HK-2 (cell line): ENCODE measurements around the gene USHBP1.

Source experiments
- DNase-seq: peaks from one replicate; pipeline ENCODE4 v3.0.0-alpha.2; 2018; ENCODE audit not compliant: unreplicated experiment

Gene USHBP1

DNA sequence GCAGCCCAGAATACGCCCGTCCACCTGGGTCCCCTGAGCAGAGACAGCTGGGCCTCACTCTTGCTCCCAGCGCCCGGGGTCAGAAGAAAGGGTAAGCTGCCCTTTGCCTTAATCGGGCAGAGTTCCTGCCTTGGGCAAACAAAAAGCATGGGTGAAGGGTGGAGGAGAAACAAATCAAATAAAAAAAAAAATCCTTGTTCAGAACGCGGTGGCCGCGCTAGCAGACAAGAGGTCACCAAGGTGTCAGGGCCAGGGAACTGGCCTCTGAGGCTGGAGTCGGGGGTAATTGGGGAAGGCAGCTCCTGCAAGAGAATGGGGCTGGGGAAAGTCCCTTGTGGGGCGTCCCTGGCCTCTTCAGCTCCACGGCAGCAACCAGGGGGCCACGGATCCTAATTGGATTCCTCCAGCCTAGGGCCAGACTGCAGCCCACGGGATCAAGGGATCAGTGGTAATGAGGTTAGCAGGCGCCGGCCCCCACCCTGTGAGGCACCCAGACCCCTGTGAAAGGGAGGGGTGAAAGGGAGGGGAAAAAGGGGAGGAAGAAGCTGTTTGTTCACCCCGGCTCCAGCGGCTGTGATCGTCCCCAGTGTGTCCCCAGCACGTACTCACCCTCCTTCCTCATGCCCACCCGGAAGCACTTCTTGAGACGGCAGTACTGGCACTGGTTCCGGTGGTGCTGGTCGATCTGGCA lies 24.3 kb downstream of the USHBP1 start:
- no peak for DNase-seq

DNA sequence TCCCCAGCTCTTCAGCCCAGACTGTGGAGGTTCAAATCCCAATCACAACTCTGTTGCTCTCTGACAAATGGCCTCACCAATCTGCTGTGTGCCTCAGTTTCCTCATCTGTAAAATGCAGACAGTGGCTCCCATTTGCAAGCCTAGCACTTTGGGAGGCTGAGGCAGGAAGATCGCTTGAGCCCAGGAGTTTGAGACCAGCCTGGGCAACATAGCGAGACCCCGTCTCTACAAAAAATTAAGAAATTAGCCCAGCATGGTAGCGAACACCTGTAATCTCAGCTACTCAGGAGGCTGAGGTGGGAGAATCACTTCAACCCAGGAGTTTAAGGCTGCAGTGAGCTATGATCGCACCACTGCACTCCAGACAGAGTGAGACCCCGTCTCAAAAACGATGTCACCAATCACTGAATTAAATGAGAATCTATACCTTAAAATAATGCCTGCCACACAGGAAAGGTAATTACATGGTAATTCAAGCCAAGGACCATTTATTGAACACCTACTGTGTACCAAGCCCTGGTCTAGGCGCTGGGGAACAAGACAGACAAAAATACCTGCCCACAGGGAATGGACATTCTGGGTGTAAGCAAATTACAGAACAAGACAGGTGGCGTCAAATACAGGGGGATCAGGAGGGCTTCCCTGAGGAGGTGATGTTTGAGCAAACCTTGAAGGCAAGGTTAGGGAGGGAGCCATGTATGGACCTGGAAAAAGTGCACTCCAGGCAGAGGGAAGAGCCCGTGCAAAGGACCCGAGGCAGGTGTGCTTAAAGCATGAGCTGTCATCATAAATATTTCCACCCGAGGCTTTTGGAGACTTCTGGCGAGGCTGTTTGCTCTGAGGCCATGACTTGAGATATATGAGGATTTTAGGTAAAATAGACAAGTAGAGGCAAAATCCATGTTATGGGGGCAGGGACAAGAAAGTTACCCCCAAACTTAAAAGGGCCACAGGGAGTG lies 26.5 kb downstream of the USHBP1 start:
- no peak for DNase-seq

DNA sequence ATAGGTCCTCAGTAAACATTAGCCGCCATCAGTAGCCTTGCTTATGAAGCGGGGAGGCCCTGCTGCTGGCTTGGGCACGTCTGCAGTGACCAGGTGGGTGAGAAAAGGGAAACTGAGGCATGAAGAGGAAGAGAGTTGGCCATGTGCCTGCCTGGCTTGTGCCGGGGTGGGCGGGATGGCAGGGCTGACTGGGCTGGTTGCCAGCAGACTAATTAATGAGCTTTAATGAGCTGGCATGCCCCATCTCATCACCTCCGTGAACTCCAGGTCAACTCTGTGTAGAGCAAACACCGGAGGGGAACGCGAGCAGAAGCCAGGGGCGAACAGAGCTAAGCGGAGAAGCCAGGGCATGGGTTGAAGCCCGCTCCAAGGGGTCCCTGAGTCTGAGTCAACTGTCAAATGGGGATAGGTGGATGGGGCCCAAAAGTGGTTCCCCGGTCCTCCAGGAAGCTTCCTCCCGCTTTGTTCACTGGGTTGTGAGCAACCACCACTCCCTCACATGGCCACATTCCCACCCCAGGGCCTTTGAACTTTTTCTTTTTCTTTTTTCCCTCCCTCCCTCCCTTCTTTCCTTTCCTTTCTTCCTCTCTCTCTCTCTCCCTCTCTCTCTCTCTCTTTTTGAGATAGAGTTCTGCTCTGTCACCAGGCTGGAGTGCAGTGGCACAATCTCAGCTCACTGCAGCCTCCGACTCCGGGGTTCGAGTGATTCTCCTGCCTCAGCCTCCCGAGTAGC lies 27.6 kb downstream of the USHBP1 start:
- no peak for DNase-seq

DNA sequence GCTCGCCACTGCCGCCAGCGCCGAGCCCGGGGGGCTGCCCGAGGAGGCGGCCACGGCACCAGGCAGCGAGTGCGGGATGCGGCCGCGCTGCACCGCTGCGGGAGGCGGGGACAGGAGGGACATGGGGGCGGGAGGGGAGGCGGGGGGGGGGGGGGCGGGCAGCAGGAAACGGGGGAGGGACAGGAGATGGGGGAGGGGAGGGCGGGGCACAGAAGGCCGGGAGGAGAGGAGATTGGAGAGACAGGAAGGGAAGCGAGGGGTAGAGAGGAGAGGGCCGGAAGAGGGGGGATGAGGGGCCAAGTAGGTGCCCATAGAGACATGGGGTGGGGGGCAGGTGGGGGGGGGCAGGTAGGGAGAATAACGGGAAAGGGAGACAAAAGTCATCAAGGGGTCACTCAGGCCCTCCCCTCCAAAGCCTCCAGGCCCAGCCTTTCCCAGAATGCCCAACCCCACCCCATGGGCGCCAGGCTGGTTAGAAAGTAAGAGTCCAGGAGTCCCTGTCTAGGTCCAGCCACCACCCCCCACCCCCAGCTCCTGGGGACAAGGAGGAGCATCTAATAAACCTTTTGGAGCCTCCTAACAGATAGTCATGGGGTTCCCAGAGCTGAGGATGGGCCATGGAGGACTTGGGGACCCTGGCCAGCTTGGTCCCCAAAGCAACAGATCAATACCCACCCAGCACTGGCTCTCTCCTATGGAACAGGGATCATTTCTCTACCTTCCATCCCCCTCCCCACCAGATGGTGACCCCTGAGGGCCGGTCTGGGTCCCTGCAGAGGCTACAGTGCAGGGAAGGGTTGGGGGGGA lies 28.4 kb downstream of the USHBP1 start:
- DNase-seq = peak; percentile 66

DNA sequence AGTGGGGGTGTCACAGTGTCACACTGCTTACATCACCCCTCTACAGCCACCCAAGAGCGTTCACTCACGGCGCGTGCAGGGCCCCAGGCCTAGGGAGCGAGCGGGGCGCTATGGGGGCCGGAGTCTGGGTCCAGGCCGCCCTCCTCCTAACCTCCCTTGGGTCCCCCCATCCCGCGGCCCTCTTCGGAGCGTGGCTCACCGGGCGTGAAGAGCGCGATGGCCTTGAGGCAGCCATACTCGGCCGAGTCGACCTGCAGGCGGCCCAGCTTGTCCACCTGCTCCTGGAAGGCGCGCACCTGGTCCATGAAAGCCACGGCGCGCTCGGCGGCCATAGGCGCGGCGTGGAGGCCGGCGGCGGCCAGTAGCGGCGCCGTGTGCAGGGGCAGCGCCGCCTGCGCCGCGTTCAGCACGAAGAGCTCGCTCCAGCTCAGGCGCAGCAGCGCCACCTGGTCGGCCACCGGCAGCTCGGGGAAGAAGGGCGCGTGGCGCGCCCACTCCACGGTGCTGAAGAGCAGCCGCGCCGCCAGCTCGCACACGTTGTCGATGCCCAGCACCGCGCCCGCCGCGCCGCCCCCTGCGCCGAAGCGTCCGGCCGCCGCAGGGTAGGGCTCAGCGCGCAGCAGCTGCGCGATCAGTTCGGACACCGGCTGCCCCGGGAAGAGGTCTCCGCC lies 29.1 kb downstream of the USHBP1 start:
- no peak for DNase-seq

DNA sequence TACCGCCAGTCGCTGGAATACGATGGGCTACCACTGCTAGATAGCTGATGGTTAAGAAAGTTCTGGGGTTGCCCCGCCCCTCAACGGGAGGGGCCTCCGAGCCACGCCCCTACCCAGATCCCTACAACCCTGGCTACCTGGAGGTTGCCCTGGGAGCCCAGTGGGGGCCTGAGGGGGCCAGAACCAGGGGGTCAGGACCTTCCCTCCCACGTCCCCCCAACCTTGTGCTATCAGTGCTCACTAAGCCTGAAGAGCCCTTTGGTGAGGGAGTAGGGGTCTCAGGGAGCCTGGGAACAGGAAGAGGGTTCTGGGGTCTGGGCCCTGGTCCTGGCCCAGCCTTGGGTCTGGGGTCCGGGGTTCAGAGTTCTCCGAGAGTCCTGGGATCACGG lies 29.6 kb downstream of the USHBP1 start:
- DNase-seq = peak; percentile 49

DNA sequence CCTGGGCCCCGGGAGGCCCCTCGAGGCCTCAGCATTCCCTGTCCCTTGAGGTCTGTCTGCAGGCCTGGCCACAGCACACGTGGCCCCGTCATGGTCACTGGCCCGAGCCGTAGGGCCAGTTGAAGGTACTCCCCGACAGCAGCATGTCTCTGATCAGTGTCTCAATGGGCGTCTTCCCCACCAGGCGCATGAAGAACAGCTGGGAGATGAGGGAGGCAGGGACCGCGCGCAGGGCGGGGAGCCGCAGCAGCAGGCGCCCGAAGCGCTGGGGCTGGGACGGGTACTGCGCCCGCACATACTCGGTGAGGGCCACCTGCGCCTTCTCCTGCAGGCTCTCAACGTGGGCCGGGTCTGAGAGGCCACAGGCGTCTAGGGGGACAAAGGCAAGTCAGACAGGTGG lies 32.3 kb downstream of the USHBP1 start:
- no peak for DNase-seq

DNA sequence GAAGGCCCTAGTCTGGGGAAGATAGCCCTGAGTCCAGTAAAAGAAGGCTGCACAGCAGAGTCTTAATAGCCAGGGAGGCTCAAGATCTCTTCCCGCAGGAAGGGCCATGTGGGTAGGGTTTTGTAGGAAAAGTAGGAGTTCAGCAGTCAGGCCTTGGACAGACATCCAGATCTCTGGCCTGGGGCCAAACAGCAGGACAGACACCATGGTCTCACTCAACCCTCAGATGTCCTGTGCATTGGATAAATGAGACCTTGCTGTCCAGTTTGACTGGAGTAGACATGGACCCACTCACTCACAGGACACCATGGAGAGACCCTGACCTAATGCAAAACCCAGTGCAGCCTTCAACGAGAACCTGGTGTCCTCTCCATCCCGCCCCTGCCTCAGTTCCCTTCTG lies 34.7 kb downstream of the USHBP1 start:
- DNase-seq = no peak

DNA sequence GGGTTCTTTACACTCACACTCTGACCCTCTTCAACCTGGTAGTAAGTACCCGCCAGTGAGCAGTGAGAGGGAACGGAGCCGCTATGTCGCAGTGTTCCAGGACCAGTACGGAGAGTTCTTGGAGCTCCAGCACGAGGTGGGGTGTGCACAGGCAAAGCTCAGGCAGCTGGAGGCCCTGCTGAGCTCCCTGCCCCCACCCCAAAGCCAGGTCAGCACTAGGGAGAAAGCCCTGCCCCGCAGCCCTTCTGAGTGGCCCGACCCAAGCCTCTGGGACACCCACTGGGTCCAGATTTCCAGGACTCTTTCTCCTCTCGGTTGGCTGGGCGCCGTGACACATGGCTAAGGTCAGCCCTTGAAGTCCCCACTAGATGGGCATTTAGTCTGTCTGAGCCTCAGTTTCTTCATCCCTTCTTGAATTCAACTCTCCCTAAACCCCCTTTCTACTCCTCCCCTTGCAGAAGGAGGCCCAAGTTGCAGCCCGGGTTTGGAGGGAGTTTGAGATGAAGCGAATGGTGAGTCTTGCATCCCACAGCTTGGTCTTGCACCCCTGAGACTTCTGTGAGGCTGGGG lies 36.7 kb downstream of the USHBP1 start:
- no peak for DNase-seq

DNA sequence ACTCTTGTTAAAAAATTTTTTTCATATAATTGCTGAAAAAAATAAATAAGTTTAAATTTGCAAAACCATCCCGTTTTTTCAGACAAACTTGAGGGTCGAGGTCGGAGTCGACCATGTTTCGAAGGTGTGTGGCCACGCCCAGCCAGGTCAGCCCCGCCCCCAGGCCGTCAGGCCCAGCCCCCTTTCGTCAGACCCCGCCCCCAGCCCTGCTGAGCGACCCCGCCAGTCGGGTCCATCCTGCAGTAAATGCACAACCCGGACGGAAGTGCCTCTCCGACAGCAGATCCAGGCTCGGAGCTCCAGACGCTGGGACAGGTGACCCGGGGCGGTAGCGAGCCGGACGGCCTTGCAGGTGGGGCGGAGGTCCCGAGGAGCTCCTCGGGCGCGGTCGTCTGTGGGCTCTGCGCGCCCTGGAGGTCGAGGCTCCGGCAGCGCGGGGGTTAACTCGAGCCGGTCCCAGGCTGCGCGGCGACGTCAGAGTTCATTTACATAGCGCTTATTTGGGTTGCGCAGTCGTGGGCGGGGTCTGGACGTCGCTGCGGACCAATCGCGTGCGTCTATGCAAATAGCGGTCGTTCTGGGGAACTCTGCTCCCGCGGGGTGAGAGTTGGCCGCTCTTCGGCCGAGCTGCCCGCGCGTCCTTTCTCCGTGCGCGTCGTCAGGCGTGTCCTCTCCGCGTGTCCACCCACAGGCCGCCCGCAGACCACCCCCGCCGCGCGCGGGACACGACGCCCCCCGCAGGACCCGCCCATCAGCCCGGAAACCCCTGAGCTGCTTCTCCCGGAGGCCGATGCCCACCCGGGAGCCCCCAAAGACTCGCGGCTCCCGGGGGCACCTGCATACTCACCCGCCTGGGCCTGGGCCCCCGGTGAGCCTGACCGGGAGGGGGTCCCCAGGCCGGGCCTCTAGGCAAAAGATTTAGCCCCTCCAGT lies 38.3 kb downstream of the USHBP1 start, which contains the start of gene OCEL1:
Gene OCEL1 (plus strand): TSS at position 225 of the 932 bp plus-strand sequence. CDS start 22 bp downstream, at position 247.
- DNase-seq = peak; percentile 97

DNA sequence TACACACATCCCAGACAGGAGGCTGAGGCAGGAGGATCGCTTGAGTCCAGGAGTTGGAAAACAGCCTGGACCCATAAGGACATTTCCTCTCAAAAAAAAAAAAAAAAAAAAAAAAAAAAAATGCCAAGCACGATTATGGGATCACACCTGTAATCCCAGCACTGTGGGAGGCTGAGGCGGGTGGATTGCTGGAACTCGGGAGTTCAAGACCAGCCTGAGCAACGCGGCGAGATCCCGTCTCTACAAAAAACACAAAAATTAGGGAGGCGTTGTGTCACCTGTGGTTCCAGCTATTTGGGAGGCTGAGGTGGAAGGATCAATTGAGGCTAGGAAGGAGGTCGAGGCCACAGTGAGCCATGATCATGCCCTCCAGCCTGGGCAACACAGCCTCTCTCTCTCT lies 39.5 kb downstream of the USHBP1 start:
- DNase-seq = no peak

DNA sequence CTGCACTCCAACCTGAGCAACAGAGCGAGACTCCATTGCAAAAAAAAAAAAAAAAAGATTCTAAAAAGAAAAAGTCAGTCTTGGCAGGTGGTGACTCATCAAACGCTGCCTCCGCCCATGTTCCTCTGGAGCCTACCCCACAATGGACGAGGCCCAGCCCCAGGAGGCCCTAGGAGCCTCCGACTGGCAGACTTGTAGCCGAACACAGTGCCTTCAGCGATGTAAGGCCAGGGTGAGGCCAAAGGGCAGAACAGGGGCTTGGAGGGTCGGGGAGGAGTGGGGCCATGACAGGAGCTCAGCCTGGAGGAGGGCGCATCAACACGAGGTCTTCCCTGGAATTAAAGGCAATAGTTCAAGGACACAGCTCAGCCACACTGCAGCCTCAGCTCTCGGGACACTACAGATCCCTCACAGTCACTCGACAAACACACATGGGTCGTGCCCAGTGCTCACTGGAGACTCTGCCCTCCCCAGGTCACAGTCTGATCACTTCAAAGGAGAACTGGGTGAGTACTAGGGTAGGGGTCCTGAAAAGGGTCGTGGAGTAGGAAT lies 44.3 kb downstream of the USHBP1 start:
- peak; percentile 71 for DNase-seq

DNA sequence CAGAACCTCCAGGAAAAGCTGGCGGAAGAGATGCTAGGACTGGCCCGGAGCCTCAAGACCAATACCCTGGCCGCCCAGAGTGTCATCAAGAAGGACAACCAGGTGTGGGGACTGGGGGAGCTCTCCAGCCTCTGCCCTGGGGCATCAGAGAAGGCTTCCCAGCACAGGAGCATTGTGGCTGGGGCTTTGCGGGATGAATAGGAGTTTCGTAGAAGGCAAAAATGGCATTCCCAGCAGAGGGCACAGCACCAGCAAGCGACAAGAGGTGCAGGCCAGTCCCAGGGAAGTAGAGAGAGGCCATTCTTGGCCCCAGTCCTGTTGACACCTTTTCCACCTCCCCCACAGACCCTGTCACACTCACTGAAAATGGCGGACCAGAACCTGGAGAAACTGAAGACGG lies 45.3 kb downstream of the USHBP1 start:
- no peak for DNase-seq

DNA sequence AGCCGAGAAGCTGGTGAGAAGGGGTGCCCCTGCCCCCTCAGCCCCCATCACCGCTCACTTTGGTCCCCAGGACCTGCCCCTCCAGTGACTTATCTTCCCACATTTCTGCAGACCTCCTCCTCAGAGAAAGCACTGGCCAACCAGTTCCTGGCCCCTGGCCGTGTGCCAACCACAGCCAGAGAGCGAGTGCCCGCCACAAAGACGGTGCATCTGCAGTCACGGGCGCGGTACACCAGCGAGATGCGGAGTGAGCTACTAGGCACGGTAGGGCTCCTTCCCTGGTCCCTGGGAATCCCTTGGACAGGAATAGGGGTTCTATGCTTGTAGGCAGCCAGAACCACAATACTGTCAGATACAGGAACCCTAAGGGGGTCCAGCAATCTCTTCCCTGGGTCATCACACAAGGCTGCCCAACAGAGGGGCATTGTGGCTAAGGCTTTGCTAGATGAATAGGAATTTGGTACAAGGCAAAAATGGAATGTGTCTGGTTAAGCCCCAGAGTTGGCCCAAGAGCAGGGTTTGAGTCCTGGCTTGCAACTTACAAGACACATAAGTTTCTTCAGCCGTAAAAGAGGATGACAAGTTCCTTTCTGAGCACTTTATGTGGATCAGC lies 48.4 kb downstream of the USHBP1 start:
- DNase-seq = no peak

DNA sequence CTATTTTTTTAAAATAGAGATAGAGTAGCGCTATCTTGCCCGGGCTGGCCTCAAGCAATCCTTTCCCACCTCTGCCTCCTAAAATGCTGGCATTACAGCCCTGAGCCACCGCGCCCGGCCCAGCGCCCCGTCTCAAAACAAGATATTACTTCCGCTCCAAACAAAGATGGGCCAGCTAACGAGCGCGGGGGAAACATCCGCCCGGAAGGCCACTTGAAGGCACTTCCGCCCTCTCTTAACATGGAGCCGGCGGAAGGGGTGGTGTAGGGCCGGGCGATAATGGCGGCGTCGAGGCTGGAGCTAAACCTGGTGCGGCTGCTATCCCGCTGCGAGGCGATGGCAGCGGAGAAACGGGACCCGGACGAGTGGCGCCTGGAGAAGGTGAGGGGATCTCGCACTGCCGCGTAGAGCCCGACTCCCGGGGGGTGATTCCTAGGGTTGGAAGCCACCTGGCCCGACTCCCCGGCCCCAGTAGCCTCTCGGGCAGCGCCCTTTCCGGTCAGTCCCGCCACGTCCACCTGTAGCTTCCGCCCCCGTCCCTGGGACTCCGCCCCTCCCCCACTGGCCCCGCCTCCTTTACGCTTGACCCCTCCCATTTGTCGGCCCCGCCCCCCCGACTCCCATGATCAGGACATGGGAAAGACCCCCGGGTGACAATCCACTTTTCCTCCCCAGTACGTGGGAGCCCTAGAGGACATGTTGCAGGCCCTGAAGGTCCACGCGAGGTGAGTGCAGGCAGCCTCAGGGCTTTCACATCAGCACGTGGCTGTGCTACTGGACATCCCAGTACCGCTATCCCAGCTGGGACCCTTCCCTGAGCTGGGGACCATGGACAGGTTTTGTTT lies 49.2 kb downstream of the USHBP1 start, which contains the start of gene USE1:
Gene USE1 (plus strand): TSS at position 231 of the 845 bp plus-strand sequence. CDS start 49 bp downstream, at position 280.
- DNase-seq = peak; percentile 89

DNA sequence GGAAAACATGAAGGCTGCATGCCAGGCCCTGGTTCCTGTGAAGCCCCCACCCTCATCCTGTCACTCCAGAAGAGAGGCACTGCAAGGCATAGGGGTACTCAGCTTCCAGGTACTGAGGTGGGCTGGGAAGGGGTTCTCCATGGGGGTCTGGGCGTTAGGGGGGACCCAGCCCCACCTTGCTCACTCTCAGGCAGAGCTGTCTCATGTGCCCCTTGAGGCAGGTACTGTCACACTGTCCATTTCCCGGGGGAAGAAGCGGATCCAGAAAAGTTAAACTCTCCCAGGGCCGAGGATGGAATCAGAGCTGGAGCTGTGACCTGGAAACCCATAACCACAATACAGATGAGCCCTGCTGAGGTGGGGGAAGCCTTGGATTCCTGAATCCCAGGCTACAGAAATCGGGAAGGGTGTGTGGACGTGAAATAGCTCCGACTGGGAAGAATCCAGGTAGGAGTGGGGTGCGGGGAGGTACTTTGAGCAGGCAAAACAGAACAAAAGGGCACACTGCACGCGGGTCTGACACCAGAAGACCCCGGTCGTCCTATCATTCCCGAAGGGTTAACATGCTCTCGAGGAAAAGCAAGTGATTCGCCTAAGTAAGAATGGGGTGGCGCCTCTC lies 49.9 kb downstream of the USHBP1 start:
- no peak for DNase-seq

DNA sequence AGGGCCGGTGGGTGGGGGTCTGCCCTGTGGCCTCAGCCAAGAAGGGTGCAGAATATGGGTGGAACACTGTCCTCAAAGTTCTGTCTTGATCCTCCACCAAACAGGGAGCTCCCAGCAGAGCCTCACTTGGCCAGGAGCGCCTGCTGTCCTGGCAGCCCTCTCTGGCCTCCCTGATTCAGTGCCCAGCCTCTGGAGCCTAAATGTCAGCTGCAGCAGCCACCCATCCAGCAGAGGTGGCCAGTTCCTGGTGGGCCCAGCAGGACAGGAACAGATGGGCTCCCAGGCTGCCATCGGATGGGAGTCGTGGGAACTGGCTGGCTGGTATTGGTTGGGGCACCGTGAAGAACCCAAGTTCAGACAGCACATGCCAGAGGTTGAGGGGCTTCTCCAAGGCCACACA lies 51.2 kb downstream of the USHBP1 start:
- no peak for DNase-seq
